ENCODE data around the gene STXBP5L.
"Not testable (repeated sequence)": the region's sequence is repeated elsewhere in the genome, so short reads cannot be mapped to it uniquely, and the experiment has no call there.

STXBP5L gene

GRCh38 chr3:121436074-121436473 is 528.1 kb downstream of the STXBP5L start:
- no peak for DNase-seq

GRCh38 chr3:121436641-121437040 is 528.6 kb downstream of the STXBP5L start:
- no peak for DNase-seq

- no peak for DNase-seq
Measured at GRCh38 chr3:121443456-121443855, 535.5 kb downstream of the STXBP5L start.

- not testable (repeated sequence) for DNase-seq
Measured at GRCh38 chr3:121451752-121452151, 543.7 kb downstream of the STXBP5L start.

- DNase-seq = no peak
Measured at GRCh38 chr3:121462565-121462964, 554.6 kb downstream of the STXBP5L start.

- no peak for DNase-seq
Measured at GRCh38 chr3:121463745-121464144, 555.7 kb downstream of the STXBP5L start.

GRCh38 chr3:121467085-121467484 is 559.1 kb downstream of the STXBP5L start:
- no peak for DNase-seq

GRCh38 chr3:121473001-121473400 is 565.0 kb downstream of the STXBP5L start:
- no peak for DNase-seq
